HG03558 (cell line): ENCODE results near the gene MYOZ1.
"Not testable (repeated sequence)": the region's sequence is repeated elsewhere in the genome, so short reads cannot be mapped to it uniquely, and the experiment has no call there.

Source experiments
- ATAC-seq: cut with Tn5 transposase; IDR thresholded peaks from one replicate; pipeline ENCODE4 v1.9.1; 2021; ENCODE audit warnings: moderate number of reproducible peaks; ENCODE audit not compliant: unreplicated experiment; ENCODE audit errors: extremely low read depth

MYOZ1 gene, protein sequence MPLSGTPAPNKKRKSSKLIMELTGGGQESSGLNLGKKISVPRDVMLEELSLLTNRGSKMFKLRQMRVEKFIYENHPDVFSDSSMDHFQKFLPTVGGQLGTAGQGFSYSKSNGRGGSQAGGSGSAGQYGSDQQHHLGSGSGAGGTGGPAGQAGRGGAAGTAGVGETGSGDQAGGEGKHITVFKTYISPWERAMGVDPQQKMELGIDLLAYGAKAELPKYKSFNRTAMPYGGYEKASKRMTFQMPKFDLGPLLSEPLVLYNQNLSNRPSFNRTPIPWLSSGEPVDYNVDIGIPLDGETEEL

DNA sequence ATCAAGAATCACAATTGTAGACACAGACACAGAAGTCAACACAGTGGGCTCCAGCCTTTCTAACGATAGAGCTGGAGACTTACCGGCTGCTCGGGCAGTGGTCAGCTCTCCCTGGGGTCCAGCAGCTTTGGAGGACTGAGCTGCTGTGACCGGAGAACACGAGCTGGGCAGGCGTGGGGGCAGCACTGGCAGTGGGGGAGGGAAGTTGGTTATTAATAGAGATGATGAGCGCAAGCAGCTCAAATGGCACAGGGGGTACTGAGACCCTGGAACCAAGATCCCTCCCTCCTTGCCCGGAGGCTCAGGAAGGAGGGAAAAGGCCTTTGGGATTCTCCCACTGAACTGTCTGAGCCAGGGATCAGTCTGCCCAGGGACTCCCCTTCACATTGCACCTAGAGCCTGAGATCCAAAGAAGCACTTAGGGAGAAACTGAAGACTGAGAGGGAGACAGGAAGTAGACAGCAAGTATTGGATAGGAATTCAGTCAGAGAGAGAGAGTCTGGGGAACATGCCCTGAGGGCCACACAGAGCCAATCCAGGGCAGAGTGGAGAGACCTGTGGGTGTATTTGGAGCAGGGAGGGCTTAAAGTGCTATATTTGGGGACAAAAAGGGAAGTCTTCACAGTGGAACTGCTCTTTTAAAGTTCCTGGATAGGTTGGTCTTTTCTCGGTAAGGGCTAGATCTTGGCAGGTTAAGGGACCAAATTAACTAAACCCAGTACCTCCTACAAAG lies at the start of gene MYOZ1:
Gene MYOZ1 (minus strand): TSS at position 147 of the 733 bp plus-strand sequence. CDS start 1,457 bp downstream, outside the sequence.
- ATAC-seq, result no peak

DNA sequence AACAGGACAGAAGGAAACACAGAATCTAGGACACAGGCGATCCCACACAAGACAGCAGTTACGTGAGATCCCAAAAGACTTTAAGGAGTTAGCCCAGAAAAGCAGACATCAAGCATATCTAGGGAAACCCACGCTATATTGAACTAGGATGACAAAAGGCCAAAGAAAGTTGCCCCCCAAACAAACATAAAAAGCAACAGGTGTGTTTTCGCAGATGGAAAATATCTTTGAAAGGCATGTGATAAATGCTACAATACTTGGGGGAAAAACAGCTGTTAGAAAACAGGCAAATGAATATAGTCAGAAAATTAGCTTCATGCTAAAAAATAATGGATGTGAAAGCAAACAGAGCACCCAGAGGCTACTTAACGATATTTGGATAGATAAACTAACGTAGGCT lies 49.5 kb upstream of the MYOZ1 start:
- not testable (repeated sequence) for ATAC-seq

DNA sequence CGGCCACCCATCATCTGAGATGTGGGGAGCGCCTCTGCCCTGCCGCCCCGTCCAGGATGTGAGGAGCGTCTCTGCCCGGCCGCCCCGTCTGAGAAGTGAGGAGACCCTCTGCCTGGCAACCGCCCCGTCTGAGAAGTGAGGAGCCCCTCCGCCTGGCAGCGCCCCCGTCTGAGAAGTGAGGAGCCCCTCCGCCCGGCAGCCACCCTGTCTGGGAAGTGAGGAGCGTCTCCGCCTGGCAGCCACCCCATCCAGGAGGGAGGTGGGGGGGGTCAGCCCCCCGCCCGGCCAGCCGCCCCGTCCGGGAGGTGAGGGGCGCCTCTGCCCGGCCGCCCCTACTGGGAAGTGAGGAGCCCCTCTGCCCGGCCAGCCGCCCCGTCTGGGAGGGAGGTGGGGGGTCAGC lies 48.3 kb upstream of the MYOZ1 start:
- ATAC-seq, result not testable (repeated sequence)

DNA sequence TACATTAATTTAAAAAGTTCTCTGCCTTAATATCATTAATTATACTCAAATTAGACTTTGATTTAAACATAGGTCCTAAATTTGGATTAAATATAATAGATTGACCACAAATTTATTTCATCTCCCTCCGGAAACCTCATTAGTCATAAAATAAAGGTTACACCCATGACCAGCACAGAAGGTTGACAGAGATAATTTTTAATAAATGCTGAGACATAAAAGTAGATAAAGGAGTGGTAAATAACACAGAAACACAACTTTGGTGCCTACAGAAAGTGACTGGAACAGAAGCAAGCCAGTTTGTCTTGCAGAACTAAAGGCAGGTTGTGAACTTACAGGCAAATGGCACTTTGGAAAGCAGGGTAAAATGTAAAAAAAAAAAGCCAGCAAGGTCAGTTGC lies 46.4 kb upstream of the MYOZ1 start:
- ATAC-seq, result not testable (repeated sequence)

DNA sequence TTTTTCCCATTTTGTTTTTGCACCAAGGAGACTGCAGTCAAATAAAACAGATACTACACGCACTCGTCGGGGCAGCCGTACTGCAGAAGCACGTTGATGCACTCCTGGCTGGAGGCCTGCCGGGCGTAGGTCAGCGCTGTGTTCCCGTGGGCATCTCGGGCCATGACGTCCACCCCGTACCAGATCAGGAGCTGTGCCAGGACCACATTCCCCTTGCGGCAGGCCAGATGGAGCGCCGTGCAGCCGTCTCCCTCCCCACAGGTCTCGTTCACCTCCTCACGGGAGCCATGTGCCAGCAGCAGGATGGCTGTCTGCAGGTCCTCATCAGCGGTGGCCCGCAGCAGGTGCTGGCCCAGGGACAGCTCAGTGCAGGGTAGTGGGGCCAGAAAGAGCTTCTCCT lies 33.3 kb upstream of the MYOZ1 start:
- not testable (repeated sequence) for ATAC-seq

DNA sequence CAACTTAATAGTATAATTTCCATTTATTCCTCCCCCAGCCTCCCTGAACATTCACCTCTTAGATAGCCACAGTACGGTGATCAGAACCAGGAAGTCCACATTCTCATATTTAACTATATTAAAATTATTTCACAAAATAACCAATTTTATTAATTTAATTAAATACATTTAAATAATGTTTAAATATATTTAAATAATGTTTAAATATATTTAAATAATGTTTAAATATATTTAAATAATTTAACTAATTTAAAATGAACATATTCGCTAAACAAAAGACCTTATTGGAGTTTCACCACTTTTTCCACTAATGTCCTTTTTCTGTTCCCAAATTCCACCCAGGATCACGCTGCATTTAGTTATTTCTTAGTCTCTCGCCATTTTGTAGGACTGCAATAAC lies 27.1 kb upstream of the MYOZ1 start:
- ATAC-seq, result not testable (repeated sequence)

DNA sequence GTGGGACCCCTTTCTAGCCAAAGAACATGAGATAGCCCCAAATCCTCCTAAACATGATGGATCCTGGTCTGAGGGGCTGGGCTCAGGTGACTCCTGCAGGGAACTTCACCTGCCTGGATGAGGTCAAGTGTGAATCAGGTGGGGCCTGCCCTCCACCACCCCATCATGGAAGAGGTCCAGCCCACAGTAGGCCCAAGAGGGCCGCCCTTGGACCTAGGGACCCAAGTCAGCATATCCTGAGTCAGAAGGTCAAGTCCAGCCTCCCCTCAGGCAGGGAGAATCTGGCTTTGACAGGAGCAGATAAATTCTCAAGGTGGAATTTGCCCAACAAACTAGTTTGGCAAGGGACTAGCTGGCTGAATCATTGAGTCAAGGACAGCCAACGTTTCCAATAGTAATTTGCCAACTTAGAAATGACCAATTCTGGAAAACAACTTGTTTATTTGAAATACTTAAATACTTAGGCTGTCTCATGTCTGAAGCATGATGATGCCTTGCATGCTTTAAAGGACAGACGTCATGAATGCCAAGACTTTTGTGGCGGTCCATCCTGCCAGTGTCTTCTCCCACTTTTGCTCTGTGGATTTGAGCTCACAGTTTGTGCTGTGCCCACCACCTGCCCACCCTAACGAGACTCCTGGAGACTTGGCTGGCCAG lies 25.0 kb upstream of the MYOZ1 start:
- ATAC-seq, result not testable (repeated sequence)

DNA sequence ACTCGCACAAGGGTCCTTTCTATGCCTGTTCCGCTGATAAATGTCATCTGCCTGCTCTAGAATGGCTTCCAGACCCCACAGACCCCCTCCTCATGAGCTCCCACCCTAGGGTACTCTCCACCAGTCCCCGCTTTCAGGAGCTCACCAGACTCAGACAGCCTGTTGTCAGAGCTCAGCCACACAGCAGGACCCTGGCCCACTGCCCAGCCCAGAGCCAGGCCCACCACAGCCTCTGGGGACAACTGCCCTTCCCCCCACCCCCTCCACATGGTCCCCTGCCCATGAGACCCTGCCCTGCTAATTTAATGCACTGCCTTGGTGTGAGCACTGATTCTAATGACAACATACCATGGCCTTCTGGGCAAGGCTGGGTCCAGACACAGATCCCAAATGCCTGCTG lies 24.3 kb upstream of the MYOZ1 start:
- ATAC-seq, result not testable (repeated sequence)

DNA sequence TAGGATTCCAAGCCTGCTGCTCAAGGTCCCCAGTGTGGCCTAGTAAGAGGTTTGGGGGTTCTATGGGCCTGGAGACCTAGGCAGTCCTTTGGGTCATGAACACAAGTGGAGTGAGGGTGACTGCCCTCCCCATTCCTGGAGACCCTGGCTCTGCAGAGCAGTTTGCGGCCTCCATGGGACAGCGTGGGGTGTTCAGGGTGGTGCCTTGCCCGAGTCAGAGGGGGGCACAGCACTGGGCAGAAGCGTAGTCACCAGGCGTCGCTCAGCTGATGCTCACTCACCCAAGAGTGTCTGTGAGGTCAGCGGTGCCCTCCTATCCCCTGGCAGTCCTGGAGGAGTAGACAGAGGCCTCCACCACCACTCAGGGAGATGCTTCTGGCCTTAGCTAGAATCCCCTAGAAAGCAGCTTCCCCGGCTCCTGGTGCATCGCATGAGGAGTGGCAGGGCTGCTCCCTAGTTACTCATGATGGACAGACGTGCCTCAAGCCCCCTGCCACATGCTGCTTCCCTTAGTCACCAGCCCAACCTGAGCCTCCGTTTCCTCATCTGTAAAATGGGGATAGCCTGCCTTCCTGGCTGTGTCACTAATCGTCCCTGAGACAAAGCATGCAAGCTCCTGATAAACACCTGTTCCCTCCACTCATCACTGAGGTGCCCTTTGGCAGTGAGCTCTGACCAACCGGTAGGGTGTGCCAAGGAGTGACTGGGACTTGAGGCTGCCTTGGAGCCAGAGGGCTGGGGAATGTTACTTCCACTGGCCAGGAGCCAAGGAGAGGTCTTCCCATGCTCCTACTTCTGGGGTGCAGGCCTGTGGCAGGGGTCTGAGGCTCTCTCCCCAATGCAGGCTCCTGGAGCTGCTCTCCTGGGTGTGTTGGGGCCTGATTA lies 23.1 kb upstream of the MYOZ1 start:
- ATAC-seq, result not testable (repeated sequence)

DNA sequence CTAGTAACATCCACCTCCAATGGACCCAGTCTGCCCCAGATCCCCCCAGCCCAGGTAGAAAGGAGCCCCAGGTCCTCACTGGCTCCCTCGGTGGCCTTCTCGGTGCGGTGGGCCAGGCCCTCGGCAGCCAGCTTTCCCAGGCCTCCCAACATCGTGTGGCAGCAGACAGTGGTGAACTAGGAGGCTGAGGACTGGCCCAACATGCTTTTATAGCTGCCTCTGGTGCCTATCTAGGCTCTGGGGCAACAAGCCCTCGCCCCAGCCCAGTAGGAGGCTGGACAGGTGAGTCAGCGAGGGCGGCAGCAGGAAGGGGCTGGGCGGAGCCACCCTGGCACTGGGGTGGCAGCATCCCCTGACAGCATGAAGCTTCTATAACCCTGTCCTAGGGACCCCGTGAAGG lies 22.3 kb upstream of the MYOZ1 start:
- not testable (repeated sequence) for ATAC-seq

DNA sequence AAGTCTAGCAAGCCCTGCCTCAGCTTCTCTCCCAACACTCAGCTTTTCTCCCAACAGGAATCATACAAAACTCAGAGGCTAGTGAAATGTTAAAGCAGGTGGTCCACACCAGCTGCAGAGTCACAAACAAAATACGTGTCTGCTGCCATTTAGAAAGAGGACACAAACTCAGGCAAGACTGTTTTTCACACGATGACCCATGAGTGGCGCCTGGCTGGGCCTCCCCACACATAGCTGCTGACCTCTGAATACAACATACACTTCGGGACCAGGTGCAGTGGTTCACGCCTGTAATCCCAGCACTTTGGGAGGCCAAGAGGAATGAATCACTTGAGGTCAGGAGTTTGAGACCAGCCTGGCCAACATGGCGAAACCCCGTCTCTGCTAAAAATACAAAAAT lies 21.4 kb upstream of the MYOZ1 start:
- not testable (repeated sequence) for ATAC-seq

DNA sequence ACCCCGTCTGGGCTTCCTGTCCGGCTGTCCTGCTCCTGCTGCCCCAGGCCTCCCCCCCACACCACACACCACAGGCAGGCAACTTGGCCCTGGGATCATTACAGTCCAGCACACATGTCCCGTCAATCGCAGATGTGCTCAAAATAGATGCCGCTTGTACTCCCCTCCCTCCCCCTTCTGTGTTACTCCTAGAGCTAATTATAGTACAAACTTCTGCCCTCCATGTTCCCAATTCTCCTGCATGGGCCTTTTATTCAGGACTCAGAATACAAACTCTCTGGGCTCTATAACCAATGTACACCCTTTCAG lies 14.7 kb upstream of the MYOZ1 start, which contains the start of gene SYNPO2L:
Gene SYNPO2L (minus strand): TSS at position 40 of the 309 bp plus-strand sequence. CDS start 107 bp downstream, outside the sequence.
- no peak for ATAC-seq

DNA sequence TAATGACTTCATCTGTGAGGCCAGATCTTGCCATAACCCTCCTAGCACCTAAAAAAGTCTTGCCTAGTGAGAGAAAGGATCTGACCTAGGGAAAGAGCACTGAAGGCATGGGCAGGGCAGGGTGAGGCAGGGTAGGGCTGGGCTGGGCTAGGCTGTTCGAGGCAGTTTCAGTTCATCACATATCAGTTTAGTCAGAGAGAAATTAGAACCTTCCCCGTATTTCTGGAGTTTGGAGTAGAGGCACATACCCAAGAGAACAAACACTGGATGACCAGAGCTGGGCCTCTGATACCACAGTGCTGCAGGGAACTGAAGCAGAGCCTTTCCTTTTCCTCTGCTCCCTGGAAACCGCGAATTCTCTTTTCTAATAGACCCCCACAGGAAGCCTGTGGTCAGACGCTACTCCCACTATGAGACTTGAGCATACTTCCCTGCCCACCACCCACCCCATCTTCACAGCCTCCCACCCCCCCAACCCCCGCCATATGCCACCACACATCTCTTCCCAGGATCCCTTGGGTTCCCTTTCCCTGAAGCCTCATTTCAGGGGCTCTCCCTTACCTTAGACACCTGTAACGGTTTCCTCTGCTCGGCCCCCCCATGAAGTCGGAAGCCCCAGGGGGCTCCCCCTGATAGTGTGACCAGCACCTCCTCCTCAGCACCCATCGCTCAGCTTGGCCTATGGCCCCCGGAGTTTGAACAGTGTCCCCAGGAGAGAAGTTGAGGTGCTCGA lies 14.1 kb upstream of the MYOZ1 start:
- no peak for ATAC-seq

DNA sequence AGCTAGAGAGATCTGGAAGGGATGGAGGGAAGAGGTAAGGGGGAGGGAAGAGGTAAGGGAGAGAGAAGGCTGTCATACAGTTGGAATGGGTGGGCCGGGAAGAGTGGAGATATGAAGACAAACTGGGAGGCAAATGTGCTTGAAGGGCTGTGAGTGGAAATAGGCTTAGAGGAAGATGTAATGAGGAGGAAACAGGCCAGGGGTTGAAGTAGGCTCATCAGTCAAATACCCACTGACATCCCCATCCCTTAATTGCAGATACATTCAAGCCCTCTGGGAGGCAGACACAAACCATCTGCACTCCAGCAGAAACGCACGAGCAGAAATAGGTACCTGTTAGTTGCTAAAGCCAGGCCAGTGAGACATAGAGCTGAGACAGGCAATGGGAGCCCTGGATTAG lies 12.4 kb upstream of the MYOZ1 start:
- no peak for ATAC-seq

DNA sequence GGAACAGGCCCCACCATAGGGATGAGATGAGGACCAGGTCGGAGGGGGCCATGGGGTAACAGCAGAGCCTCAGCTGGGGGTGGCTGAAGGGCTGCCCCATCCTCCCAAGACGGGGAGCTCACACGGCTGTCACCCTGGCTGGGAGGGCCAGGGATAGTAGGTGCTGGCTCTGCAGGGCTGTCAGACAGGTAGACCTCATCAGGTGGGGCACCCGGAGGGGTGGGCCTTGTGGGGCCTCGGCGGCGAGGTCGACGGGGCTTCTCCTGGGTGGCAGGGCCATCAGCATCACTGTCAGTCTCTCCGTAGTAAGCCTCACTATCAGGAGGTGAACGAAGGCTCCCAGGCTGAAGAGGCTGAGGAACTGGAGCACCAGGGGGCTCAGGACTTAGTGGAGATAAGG lies 11.9 kb upstream of the MYOZ1 start:
- ATAC-seq, result no peak

DNA sequence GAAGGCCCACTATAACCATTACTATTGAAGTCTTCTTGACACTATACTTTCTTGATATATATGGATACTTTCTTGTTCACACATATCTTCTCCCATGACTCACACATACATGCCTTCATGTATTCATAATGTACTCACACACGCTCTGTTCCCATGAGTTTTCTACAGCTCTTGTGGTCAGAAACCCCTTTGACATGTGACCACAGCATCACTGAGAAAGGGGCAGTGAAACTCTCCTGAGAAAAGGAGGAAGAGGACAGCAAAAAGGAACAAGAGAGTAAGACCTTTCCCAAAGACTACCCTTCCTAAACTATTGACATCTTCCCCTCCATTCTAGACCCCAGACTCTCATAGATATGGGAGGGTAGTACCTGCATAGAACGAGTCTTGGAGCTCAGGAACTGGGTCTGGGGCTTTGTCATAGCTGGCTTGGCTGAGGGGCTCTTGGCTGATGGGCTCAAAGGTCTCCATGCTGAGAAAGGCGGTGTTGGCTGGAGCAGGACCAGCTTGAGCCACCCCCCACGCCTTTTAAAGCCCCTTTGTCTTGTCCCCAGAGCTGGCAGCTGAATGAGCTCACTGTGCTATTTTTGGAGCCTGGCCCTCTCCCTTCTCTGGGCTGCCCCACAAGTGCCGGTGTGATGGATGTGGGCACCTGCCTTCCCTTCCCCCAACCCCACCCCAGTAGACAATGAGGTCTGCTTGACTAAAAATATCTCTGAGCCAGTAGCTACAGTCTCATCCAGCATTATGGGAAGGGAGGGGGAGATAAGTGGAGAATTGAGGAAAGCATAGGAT lies 9.5 kb upstream of the MYOZ1 start:
- ATAC-seq, result no peak

DNA sequence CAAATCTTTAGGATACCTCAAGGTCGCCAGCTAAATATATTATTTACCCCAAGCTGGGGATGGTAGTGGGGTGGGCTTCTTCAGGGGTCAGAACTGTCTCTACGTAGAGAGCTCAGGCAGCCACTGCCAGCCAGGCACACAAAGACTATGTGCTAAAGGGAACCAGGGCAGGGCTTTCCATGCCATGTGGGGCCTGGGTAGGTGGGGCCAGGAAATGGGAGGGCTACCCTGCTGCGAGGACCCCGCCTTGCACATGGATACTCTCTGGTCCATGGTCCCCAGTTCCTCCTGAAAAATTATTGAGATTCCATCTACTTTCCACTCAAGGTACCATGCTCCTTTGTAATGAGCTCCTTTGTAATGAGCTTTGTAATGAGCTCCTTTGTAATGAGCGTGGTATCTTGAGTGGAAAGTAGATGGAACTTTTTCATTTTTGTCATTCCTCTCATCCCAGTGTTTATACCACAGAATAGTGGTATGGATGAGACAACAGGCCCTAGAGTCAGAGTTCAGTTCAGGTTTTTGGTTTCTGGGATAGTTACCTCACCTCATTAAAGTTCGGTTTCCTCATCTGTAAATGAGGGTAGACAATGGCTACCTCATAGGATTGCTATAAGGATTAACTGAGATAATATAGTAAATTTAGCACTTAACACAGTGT lies 8.7 kb upstream of the MYOZ1 start:
- ATAC-seq, result no peak
